K562 (cell line): ENCODE data around the gene SCGB2B2. TPM values are rescaled to one million over a fixed set of nuclear protein-coding genes. Genes with fewer than 3 reads are reported as not detected.

Source experiments
- ATAC-seq: fragments of 200-7000 bp; cut with Tn5 transposase; 3 replicates; pipeline ENCODE4 v1.9.1; 2020; ENCODE audit warnings: moderate library complexity
- BruUV-seq: library from RNA; stranded (reverse); fragments of 400-500 nt; replicated peaks from 2 replicates; lab custom pipeline; 2021; lab: Mats Ljungman, UMichigan
- CTCF ChIA-PET: fragments of 300-600 bp; formaldehyde crosslinking; extraction: SDS; loops from one replicate; lab custom pipeline; 2021; ENCODE audit warnings: low intra/inter-chr PET ratio; lab: Yijun Ruan, JAX
- POLR2A ChIA-PET: fragments of 300-600, 350-650 bp; sonication (Branson Sonifier 250); formaldehyde crosslinking; extraction: SDS; loops from one replicate; lab custom pipeline; 2021; ENCODE audit warnings: antibody characterized with exemption, inconsistent platforms; lab: Yijun Ruan, JAX
- DNase-seq, 4 experiments: peaks; one replicate each; pipeline versions ENCODE4 v3.0.0 to v3.0.0-alpha.2; 2011 to 2018; ENCODE audit warnings: low spot score in 3 of 4, mixed read lengths in 3 of 4; ENCODE audit errors: extremely low read depth in 1 of 4
- FAIRE-seq: peaks from 2 replicates; lab custom pipeline; 2011; peaks lifted over from hg19 to GRCh38; lab: Jason Lieb, UNC
- H2AFZ ChIP-seq: 2 replicates; pipeline ENCODE4 v1.6.0; 2011; ENCODE audit warnings: low read depth, low read length, control low read depth, inconsistent platforms
- H3K27ac ChIP-seq: fragments of 200-600 bp; 3 replicates; pipeline ENCODE4 v1.8.0; 2011; ENCODE audit warnings: low read depth, mild to moderate bottlenecking, control low read depth, inconsistent platforms, low read length, moderate library complexity, mixed read lengths; ENCODE audit errors: extremely low read depth
- H3K27me3 ChIP-seq, 2 experiments: fragments of 300-600 bp in 1 of 2; 2 replicates in 1 of 2; 3 replicates in 1 of 2; pipeline versions ENCODE4 v1.6.0 to v1.8.0; 2011; ENCODE audit warnings: inconsistent platforms in 2 of 2, low read length in 2 of 2, mild to moderate bottlenecking in 1 of 2, mixed read lengths in 1 of 2, moderate library complexity in 1 of 2; ENCODE audit not compliant: control insufficient read depth in 2 of 2, insufficient read depth in 2 of 2
- H3K36me3 ChIP-seq: fragments of 300-600 bp; 3 replicates; pipeline ENCODE4 v1.8.0; 2011; ENCODE audit warnings: mild to moderate bottlenecking, low read length, inconsistent platforms; ENCODE audit not compliant: control insufficient read depth, insufficient read depth
- H3K4me1 ChIP-seq, 2 experiments: fragments of 200-600 bp in 1 of 2; replicated peaks in 1 of 2; 2 replicates in 1 of 2; 3 replicates in 1 of 2; pipeline versions ENCODE4 v1.5.1 to v1.8.0; 2011; ENCODE audit warnings: inconsistent platforms in 2 of 2, low read length in 2 of 2, mild to moderate bottlenecking in 1 of 2, mixed read lengths in 1 of 2, moderate library complexity in 1 of 2; ENCODE audit not compliant: control insufficient read depth in 2 of 2, insufficient read depth in 2 of 2
- H3K4me2 ChIP-seq: 2 replicates; pipeline ENCODE4 v1.6.1; 2011; ENCODE audit warnings: low read length, control low read depth, inconsistent platforms, mixed read lengths; ENCODE audit not compliant: insufficient read depth
- H3K4me3 ChIP-seq: fragments of 200-600 bp; sonication (generic), shearing (Covaris generic); 2 replicates; pipeline ENCODE4 v1.5.1; 2016; ENCODE audit warnings: control low read depth, inconsistent platforms
- H3K79me2 ChIP-seq: fragments of 200-600 bp; 3 replicates; pipeline ENCODE4 v1.8.0; 2011; ENCODE audit warnings: low read length, inconsistent platforms; ENCODE audit not compliant: control insufficient read depth, insufficient read depth
- H3K9ac ChIP-seq, 2 experiments: 2 replicates each; pipeline versions ENCODE4 v1.6.0 to v1.6.1; 2011; ENCODE audit warnings: low read depth in 2 of 2, low read length in 2 of 2, control low read depth in 1 of 2, inconsistent platforms in 1 of 2, mild to moderate bottlenecking in 1 of 2, mixed read lengths in 1 of 2; ENCODE audit not compliant: insufficient read depth in 1 of 2
- H3K9me1 ChIP-seq: one replicate; pipeline ENCODE4 v1.6.0; 2011; ENCODE audit warnings: inconsistent platforms, mild to moderate bottlenecking, low read length, moderate library complexity; ENCODE audit not compliant: control insufficient read depth, insufficient read depth
- H3K9me3 ChIP-seq: replicated peaks from 2 replicates; pipeline ENCODE4 v1.5.1; 2011; ENCODE audit warnings: low read depth, low read length, inconsistent platforms; ENCODE audit not compliant: control insufficient read depth, insufficient read depth
- H4K20me1 ChIP-seq: replicated peaks from 2 replicates; pipeline ENCODE4 v1.6.1; 2011; ENCODE audit warnings: low read length, inconsistent platforms, mixed read lengths; ENCODE audit not compliant: control insufficient read depth, insufficient read depth
- CBX3 ChIP-seq, 2 experiments: IDR thresholded peaks; 1 replicate in 1 of 2; 2 replicates in 1 of 2; pipeline ENCODE4 v1.6.1; 2012; ENCODE audit warnings: inconsistent platforms in 2 of 2, low read length in 2 of 2, borderline replicate concordance in 1 of 2, control low read depth in 1 of 2
- ELF1 ChIP-seq: fragments of 200-800 bp; sonication (Bioruptor generic); IDR thresholded peaks from 2 replicates; pipeline ENCODE4 v1.6.1; 2016; ENCODE audit warnings: missing genetic modification characterization, missing compliant biosample characterization
- FOXK2 ChIP-seq, 2 experiments: fragments of 450-650 bp; IDR thresholded peaks in 1 of 2; conservative IDR thresholded peaks in 1 of 2; 2 replicates each; pipeline ENCODE4 v1.6.1; 2016; ENCODE audit warnings: low read depth in 2 of 2, mild to moderate bottlenecking in 1 of 2
- HDAC3 ChIP-seq: fragments of 450-650 bp; IDR thresholded peaks from 2 replicates; pipeline ENCODE4 v1.6.1; 2018; ENCODE audit warnings: borderline replicate concordance, mild to moderate bottlenecking, moderate library complexity; ENCODE audit not compliant: partially characterized antibody
- KLF1 ChIP-seq: fragments of 450-650 bp; IDR thresholded peaks from 2 replicates; pipeline ENCODE4 v1.6.1; 2016; ENCODE audit warnings: missing genetic modification characterization, missing compliant biosample characterization
- LARP7 ChIP-seq: fragments of 450-650 bp; IDR thresholded peaks from 2 replicates; pipeline ENCODE4 v1.6.1; 2016
- NCOA2 ChIP-seq, 2 experiments: fragments of 450-650 bp; IDR thresholded peaks; 2 replicates each; pipeline ENCODE4 v1.6.1; 2018; ENCODE audit warnings: mild to moderate bottlenecking in 2 of 2, moderate library complexity in 1 of 2; ENCODE audit not compliant: partially characterized antibody in 2 of 2
- SP1 ChIP-seq: sonication (generic); formaldehyde crosslinking; IDR thresholded peaks from 2 replicates; pipeline ENCODE4 v1.8.1; 2022; ENCODE audit warnings: mild to moderate bottlenecking, missing genetic modification reagents
- TGIF2 ChIP-seq: sonication (generic); formaldehyde crosslinking; IDR thresholded peaks from 2 replicates; pipeline ENCODE4 v1.8.1; 2022; ENCODE audit warnings: mild to moderate bottlenecking, missing genetic modification reagents, moderate library complexity
- ZBTB9 ChIP-seq: fragments of 450-650 bp; formaldehyde crosslinking; IDR thresholded peaks from 2 replicates; pipeline ENCODE4 v1.4.0; 2020; ENCODE audit warnings: mild to moderate bottlenecking, moderate library complexity
- ZFP30 ChIP-seq: fragments of 250-450 bp; sonication (Bioruptor Pico); IDR thresholded peaks from 2 replicates; pipeline ENCODE4 v1.8.0; 2022; ENCODE audit warnings: moderate library complexity, mild to moderate bottlenecking, inconsistent platforms, borderline replicate concordance
- ZNF639 ChIP-seq, 2 experiments: fragments of 200-800 bp in 1 of 2; sonication (Bioruptor generic) in 1 of 2; sonication (generic) in 1 of 2; formaldehyde crosslinking in 1 of 2; IDR thresholded peaks in 1 of 2; conservative IDR thresholded peaks in 1 of 2; 2 replicates each; pipeline versions ENCODE4 v1.5.0 to v1.6.1; 2016 to 2020; ENCODE audit warnings: missing compliant biosample characterization in 1 of 2, missing genetic modification characterization in 1 of 2, missing genetic modification reagents in 1 of 2
- ZNF717 ChIP-seq: fragments of 250-450 bp; sonication (Bioruptor Pico); IDR thresholded peaks from 2 replicates; pipeline ENCODE4 v1.5.0; 2021
- ZNF77 ChIP-seq: fragments of 250-450 bp; sonication (Bioruptor Pico); IDR thresholded peaks from 2 replicates; pipeline ENCODE4 v1.5.0; 2020
- WGBS: fragments of 100-300 bp; shearing (Covaris generic); methylation state at CpG from one replicate; pipeline ENCODE4 v1.1.6; 2016; ENCODE audit warnings: low coverage, mixed read lengths; ENCODE audit not compliant: insufficient coverage; ENCODE audit errors: missing lambda C conversion rate; 5-methylcytosine and 5-hydroxymethylcytosine counted together
- in situ Hi-C: fragments of 300-500 bp; cut with MboI; formaldehyde crosslinking; loops from 4 replicates; pipeline ENCODE4 v1.15.0; 2018; ENCODE audit warnings: inconsistent platforms, mixed read lengths
- intact Hi-C: fragments of 100-400 bp; cut with micrococcal nuclease; formaldehyde crosslinking; loops from 2 replicates; pipeline ENCODE4 v1.14.2; 2022
- polyA plus RNA-seq, 8 experiments: library from polyadenylated mRNA; depleted of rRNA in 4 of 8; stranded (reverse) in 5 of 8; unstranded in 3 of 8; fragments of >200 nt; fragmentation: Nextera tagmentation in 2 of 8; fragmentation: Illumina TruSeq in 1 of 8; extraction: Ambion mirVana in 2 of 8; extraction: Trizol in 1 of 8; gene quantifications; 2 replicates each; pipeline versions ENCODE4 v1.2.1 to v1.2.3, GENCODE V29; 2011 to 2014; ENCODE audit warnings: inconsistent platforms in 1 of 8, missing spikeins in 1 of 8
- total RNA-seq, 7 experiments: library from RNA; depleted of rRNA in 6 of 7; stranded (reverse); fragments of >200 nt in 6 of 7; fragmentation: Illumina TruSeq in 2 of 7; extraction: Trizol in 2 of 7; gene quantifications; 2 replicates each; pipeline versions ENCODE4 v1.2.1 to v1.2.3, GENCODE V29; 2011 to 2021; ENCODE audit warnings: low replicate concordance in 1 of 7
- TF ChIP-seq, protein P1 (sequence below): sonication (generic); IDR thresholded peaks from 2 replicates; pipeline ENCODE4 v1.6.1; 2016

The SCGB2B2 gene
- total and polyA plus RNA-seq, 9 of the 15 experiments (the other 6 are each of a cell fraction or from before 2014, with no cell fraction given), result not detected

DNA sequence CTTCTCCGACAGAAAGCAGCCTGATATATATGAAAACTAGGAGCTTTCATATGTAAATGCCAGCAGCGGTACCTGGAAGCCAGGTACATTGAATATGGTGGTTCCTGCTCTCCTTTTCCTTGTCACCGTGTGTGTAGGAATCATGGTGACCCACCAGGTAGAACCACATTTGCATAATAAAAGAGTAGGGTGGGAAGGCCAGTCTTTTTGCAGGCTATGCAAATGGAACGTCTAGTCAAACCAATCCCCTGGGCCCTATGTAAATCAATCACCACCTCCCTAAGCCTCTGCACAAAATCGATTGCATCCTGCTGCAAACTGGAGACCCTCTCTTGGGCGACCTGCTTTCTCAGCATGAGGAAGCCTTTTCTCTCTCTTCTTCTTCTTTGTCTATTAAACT is 34.9 kb upstream of the SCGB2B2 start:
- POLR2A ChIA-PET, result interaction anchor here (0.6 to 1.6 kb wide), 2 partner anchors 20 to 900 kb away, joined by 3 to 4 read pairs; no protein-coding TSS in a partner anchor
- in situ Hi-C loops, result loop anchor here (5.0 to 25.0 kb wide), 2 partner anchors 75 to 1275 kb away; no protein-coding TSS in a partner anchor
- BruUV-seq, result no TSS peak

More for the DNA sequence above, 34.9 kb upstream of the SCGB2B2 start:
- no peak for ATAC-seq
- TF ChIP-seq ZNF717 (CRISPR knock-in tag) (no peak), FOXK2 (conservative IDR thresholded peaks at IDR 0.05 in 1 of 2, IDR thresholded peaks at IDR 0.05 in 1 of 2; ENCODE audit: low read depth in 2 of 2) (no peak), KLF1 (no peak), ELF1 (no peak), ZFP30 (CRISPR knock-in tag) (no peak), HDAC3 (no peak), LARP7 (no peak), NCOA2 (IDR thresholded peaks at IDR 0.05; ENCODE audit: partially characterized antibody in 2 of 2) (no peak), SP1 (CRISPR knock-in tag) (no peak), ZNF639 (CRISPR knock-in tag; conservative IDR thresholded peaks at IDR 0.05 in 1 of 2, IDR thresholded peaks at IDR 0.05 in 1 of 2) (no peak), TGIF2 (CRISPR knock-in tag) (no peak), CBX3 (IDR thresholded peaks at IDR 0.05; ENCODE audit: borderline replicate concordance in 1 of 2, low read length in 2 of 2) (no peak), ZNF77 (CRISPR knock-in tag) (no peak), ZBTB9 (no peak)
- TF ChIP-seq, protein P1, sequence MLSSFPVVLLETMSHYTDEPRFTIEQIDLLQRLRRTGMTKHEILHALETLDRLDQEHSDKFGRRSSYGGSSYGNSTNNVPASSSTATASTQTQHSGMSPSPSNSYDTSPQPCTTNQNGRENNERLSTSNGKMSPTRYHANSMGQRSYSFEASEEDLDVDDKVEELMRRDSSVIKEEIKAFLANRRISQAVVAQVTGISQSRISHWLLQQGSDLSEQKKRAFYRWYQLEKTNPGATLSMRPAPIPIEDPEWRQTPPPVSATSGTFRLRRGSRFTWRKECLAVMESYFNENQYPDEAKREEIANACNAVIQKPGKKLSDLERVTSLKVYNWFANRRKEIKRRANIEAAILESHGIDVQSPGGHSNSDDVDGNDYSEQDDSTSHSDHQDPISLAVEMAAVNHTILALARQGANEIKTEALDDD, result no peak
- TF ChIP-seq, all 486 proteins: peak for 0
- FAIRE-seq (no peak), DNase-seq (no peak)
- H2AFZ ChIP-seq, result no peak overlapping the region
- intact Hi-C loops, result loop anchor here (1.0 kb wide), 2 partner anchors 73 to 156 kb away; no protein-coding TSS in a partner anchor
- H3K9ac ChIP-seq, result no peak overlapping the region
- H3K27me3 ChIP-seq, result 0 out of 5 replicates have a peak, but pooled peaks cover 0 to 4% of the 10 kb centered on the region in 2 experiments
- H3K36me3 ChIP-seq, result no peaks in the 10 kb centered on the region
- no peak overlapping the region for H3K4me3 ChIP-seq
- H3K4me2 ChIP-seq, result no peak overlapping the region
- peaks cover 2% of the 10 kb centered on the region; the same call in 1 of the 2 replicates for H3K9me3 ChIP-seq
- WGBS, result 2% methylated on average over 4 of the region's 6 CpGs
- H3K79me2 ChIP-seq, result no peaks in the 10 kb centered on the region
- H3K9me1 ChIP-seq, result no peaks in the 10 kb centered on the region
- no peak overlapping the region for H3K27ac ChIP-seq
- no peaks in the 10 kb centered on the region for H4K20me1 ChIP-seq
- CTCF ChIA-PET, result interaction anchor here (2.1 to 3.2 kb wide), 2 partner anchors 72 to 934 kb away, joined by 14 to 29 read pairs; no protein-coding TSS in a partner anchor
- peaks cover 0 to 4% of the 10 kb centered on the region in 2 experiments; a peak in 2 of 5 replicates for H3K4me1 ChIP-seq
